Right lobe of liver (tissue), 6 donors: ENCODE data around the gene APOBEC2. TPM values are rescaled to one million over a fixed set of nuclear protein-coding genes. Genes with fewer than 3 reads are reported as not detected.

Experiments
- ATAC-seq, 4 donors: fragments of 200-7000 bp; cut with Tn5 transposase; one replicate each; pipeline ENCODE4 v1.9.1; 2020; ENCODE audit warnings: mild to moderate bottlenecking in 4 of 4, moderate library complexity in 4 of 4
- DNase-seq, 3 donors: peaks; one replicate each; pipeline ENCODE4 v3.0.0-alpha.2; 2020
- H3K27ac ChIP-seq, 3 donors: fragments of 200-600 bp; one replicate each; pipeline ENCODE4 v1.8.0; 2022
- H3K27me3 ChIP-seq, 2 donors: fragments of 200-600 bp; one replicate each; pipeline ENCODE4 v1.8.0; 2022
- H3K36me3 ChIP-seq, 4 donors: fragments of 200-600 bp; sonication (generic) in 1 of 4; one replicate each; pipeline versions ENCODE4 v1.5.1 to v1.8.0; 2017 to 2022; ENCODE audit warnings: control low read depth in 1 of 4
- H3K4me1 ChIP-seq, 4 donors: fragments of 200-600 bp; sonication (generic) in 1 of 4; one replicate each; pipeline versions ENCODE4 v1.5.1 to v1.8.0; 2017 to 2022; ENCODE audit warnings: control low read depth in 1 of 4
- H3K4me3 ChIP-seq, 3 donors: fragments of 200-600 bp; one replicate each; pipeline ENCODE4 v1.8.0; 2022
- H3K9me3 ChIP-seq, 4 donors: fragments of 200-600 bp; sonication (generic) in 1 of 4; one replicate each; pipeline versions ENCODE4 v1.5.1 to v1.8.0; 2017 to 2022; ENCODE audit warnings: control low read depth in 1 of 4
- CTCF ChIP-seq, 4 donors: fragments of 200-600 bp in 3 of 4; fragments of 450-650 bp in 1 of 4; IDR thresholded peaks; one replicate each; pipeline versions ENCODE4 v1.5.1 to v1.8.0; 2016 to 2022; ENCODE audit warnings: antibody characterized with exemption in 4 of 4, mild to moderate bottlenecking in 2 of 4
- POLR2A ChIP-seq: fragments of 450-650 bp; IDR thresholded peaks from one replicate; pipeline ENCODE4 v1.6.1; 2017; ENCODE audit warnings: antibody characterized with exemption, mild to moderate bottlenecking
- WGBS: methylation state at CpG from one replicate; pipeline ENCODE4 v1.1.6; 2018; ENCODE audit warnings: low coverage, low lambda C conversion rate; ENCODE audit not compliant: insufficient coverage; ENCODE audit errors: missing lambda C conversion rate; 5-methylcytosine and 5-hydroxymethylcytosine counted together
- intact Hi-C, 2 donors: fragments of 100-400 bp; cut with DNase I; formaldehyde crosslinking; loops; one replicate each; pipeline versions ENCODE4 v1.11.2 to v1.14.1; 2022
- total RNA-seq, 6 experiments: library from RNA; depleted of rRNA in 2 of 6; stranded (reverse); fragments of >200 nt in 2 of 6; fragmentation: NEBNext Ultra II Directional in 3 of 6; extraction: Animal tissue kit (Norgen Biotek cat#: 25700) in 3 of 6; gene quantifications; one replicate each; pipeline versions ENCODE4 v1.1.0 to v1.2.4, GENCODE V29; 2016 to 2023
- donor health status: DM: no; HTN: yes; CAD: no.
- donor health status: DM: no; HTN: no; CAD: no.
- donor health status: DM: no; HTN: no; CAD: no.
- donor health status: DM: no; HTN: yes; CAD: no.
- donor health status: DM: no; HTN: yes; CAD: no.

APOBEC2 gene
- total RNA-seq, 6 experiments from 2014 or later: not detected

GRCh38 chr6:41042226-41043055 lies 10.6 kb upstream of the APOBEC2 start, which contains the start of gene TSPO2:
Gene TSPO2 (plus strand): TSS chr6:41042467. CDS start chr6:41042986, 519 bp downstream.
- Histone ChIP-seq H3K27ac (peak within 1 kb of the TSS in 2 of 3 donors; percentile 69 to 82), H3K4me1 (peaks cover 0 to 64% (median 15%) of the 10 kb centered on the region in 4 donors), H3K27me3 (no peaks in the 10 kb centered on the region), H3K36me3 (no peaks in the 10 kb centered on the region), H3K4me3 (no peak within 1 kb of the TSS), H3K9me3 (no peaks in the 10 kb centered on the region)
- no peak for ATAC-seq
- DNase-seq: no peak
- intact Hi-C loops: no loop called here
- TF ChIP-seq CTCF (IDR thresholded peaks at IDR 0.05) (no peak), POLR2A (no peak)
- WGBS: 96% methylated on average over 3 of the region's 10 CpGs

- H3K9me3 ChIP-seq: no peaks in the 10 kb centered on the region
- no peaks in the 10 kb centered on the region for H3K27me3 ChIP-seq
- H3K4me3 ChIP-seq: no peak overlapping the region
- no peaks in the 10 kb centered on the region for H3K36me3 ChIP-seq
- no peak overlapping the region for H3K27ac ChIP-seq
- no peak for DNase-seq
- ATAC-seq: no peak
- H3K4me1 ChIP-seq: peaks cover 0 to 57% (median 15%) of the 10 kb centered on the region in 4 donors
- TF ChIP-seq CTCF (IDR thresholded peaks at IDR 0.05): no peak
- WGBS: 92% methylated on average over 3 of the region's 3 CpGs
- intact Hi-C loops: no loop called here
These were observed 9.9 kb upstream of the APOBEC2 start for GRCh38 chr6:41043151-41043550.

GRCh38 chr6:41045664-41046063 lies 7.3 kb upstream of the APOBEC2 start:
- Histone ChIP-seq H3K27ac (peak overlapping the region; percentile 33 to 73 (median 73)), H3K4me3 (no peak overlapping the region), H3K9me3 (no peaks in the 10 kb centered on the region), H3K36me3 (no peaks in the 10 kb centered on the region), H3K4me1 (peaks cover 0 to 34% (median 11%) of the 10 kb centered on the region in 4 donors), H3K27me3 (no peaks in the 10 kb centered on the region)
- ATAC-seq (peak; percentile 17 to 55 (median 52)), DNase-seq (no peak)
- intact Hi-C loops: no loop called here
- WGBS: 28% methylated on average over 5 of the region's 5 CpGs
- TF ChIP-seq CTCF (IDR thresholded peaks at IDR 0.05) (no peak), POLR2A (no peak)

- WGBS: no CpG with 5 or more reads among the region's 1 CpG
- Histone ChIP-seq H3K27ac (peak overlapping the region; percentile 33 to 73 (median 73)), H3K9me3 (no peaks in the 10 kb centered on the region), H3K36me3 (no peaks in the 10 kb centered on the region), H3K4me1 (peaks cover 0 to 29% (median 9%) of the 10 kb centered on the region in 4 donors), H3K4me3 (no peak overlapping the region), H3K27me3 (no peaks in the 10 kb centered on the region)
- ATAC-seq: peak; percentile 86 to 90 (median 87)
- no peak for TF ChIP-seq CTCF (IDR thresholded peaks at IDR 0.05)
- TF ChIP-seq POLR2A: no peak
- DNase-seq: peak in 1 of 3 donors; percentile 67
- intact Hi-C loops: no loop called here
These were observed 6.9 kb upstream of the APOBEC2 start for GRCh38 chr6:41046084-41046483.
